ENCODE data around the gene SPTBN1. TPM values are rescaled to one million over a fixed set of nuclear protein-coding genes. Genes with fewer than 3 reads are reported as not detected.

The SPTBN1 gene
- total and polyA plus RNA-seq, 2 of the 13 experiments (the other 11 are each of a cell fraction or from before 2014, with no cell fraction given), result 123 to 299 TPM

DNA sequence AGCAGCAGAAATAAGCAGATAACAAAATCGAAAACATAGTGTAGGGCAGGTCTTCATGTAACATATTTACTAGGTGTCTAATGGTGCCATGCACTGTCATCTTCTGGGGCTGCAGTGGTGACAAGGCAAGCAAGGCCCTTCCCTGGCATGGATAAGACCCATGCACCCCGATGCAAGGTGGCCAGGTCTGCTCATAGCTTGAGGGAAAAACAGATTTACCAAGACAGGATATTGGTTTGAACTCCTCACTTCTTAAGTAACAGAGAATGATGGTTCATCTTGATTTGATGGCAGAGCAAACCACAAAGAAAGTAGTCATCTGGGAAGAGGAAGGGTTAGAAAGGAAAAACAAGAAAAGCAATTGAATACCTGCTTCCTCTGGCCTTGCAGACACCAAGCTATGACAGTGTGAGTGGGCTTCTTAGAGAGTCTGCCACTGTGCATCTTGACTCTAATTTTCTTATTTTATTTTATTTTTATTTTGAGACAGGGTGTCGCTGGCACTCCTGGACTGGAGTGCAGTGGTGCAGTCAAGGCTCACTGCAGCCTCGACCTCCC is 231.5 kb downstream of the SPTBN1 start:
- ATAC-seq, result no peak
- Histone ChIP-seq H3K27ac (ENCODE audit: extremely low read length, insufficient read depth, low read length) (no peak overlapping the region), H3K4me3 (replicated peaks in 1 of 3; ENCODE audit: insufficient read depth in 1 of 3, low read depth in 2 of 3, low read length in 3 of 3) (no peak overlapping the region), H3K36me3 (replicated peaks in 1 of 2; ENCODE audit: control insufficient read depth in 1 of 2, insufficient read depth in 2 of 2, low read length in 2 of 2) (no peaks in the 10 kb centered on the region), H2AFZ (ENCODE audit: low read length) (no peak overlapping the region), H3K9me3 (ENCODE audit: low read length) (no peaks in the 10 kb centered on the region), H3K4me1 (ENCODE audit: insufficient read depth, low read length) (peaks cover 22% of the 10 kb centered on the region), H3K79me2 (ENCODE audit: insufficient read depth, low read length) (no peaks in the 10 kb centered on the region), H3K27me3 (ENCODE audit: control insufficient read depth in 1 of 2, insufficient read depth in 2 of 2, low read length in 2 of 2) (no peaks in the 10 kb centered on the region), H4K20me1 (ENCODE audit: insufficient read depth, low read length) (no peaks in the 10 kb centered on the region), H3K4me2 (ENCODE audit: low read depth, low read length) (no peak overlapping the region), H3K9ac (ENCODE audit: insufficient read depth, low read depth, low read length) (no peak overlapping the region)
- WGBS (ENCODE audit: low lambda C conversion rate), result 74% methylated on average over 4 of the region's 4 CpGs
- BruUV-seq (replicated peaks), result no TSS peak
- no peak for TF ChIP-seq ZNF326 (CRISPR knock-in tag; IDR thresholded peaks at IDR 0.05; ENCODE audit: borderline replicate concordance)
- no peak for TF ChIP-seq YY1 (IDR thresholded peaks at IDR 0.05; ENCODE audit: insufficient read depth, insufficient replicate concordance, low read depth, low read length)
- TF ChIP-seq ZSCAN29 (CRISPR knock-in tag; conservative IDR thresholded peaks at IDR 0.05), result no peak
- TF ChIP-seq, protein P1, sequence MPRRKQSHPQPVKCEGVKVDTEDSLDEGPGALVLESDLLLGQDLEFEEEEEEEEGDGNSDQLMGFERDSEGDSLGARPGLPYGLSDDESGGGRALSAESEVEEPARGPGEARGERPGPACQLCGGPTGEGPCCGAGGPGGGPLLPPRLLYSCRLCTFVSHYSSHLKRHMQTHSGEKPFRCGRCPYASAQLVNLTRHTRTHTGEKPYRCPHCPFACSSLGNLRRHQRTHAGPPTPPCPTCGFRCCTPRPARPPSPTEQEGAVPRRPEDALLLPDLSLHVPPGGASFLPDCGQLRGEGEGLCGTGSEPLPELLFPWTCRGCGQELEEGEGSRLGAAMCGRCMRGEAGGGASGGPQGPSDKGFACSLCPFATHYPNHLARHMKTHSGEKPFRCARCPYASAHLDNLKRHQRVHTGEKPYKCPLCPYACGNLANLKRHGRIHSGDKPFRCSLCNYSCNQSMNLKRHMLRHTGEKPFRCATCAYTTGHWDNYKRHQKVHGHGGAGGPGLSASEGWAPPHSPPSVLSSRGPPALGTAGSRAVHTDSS (CRISPR knock-in tag; conservative IDR thresholded peaks at IDR 0.05), result no peak
- TF ChIP-seq FOXJ3 (CRISPR knock-in tag; IDR thresholded peaks at IDR 0.05; ENCODE audit: borderline replicate concordance), result no peak
- TF ChIP-seq ZFY (CRISPR knock-in tag; IDR thresholded peaks at IDR 0.05), result no peak
- TF ChIP-seq ZNF639 (CRISPR knock-in tag; conservative IDR thresholded peaks at IDR 0.05), result no peak
- TF ChIP-seq, protein P2, sequence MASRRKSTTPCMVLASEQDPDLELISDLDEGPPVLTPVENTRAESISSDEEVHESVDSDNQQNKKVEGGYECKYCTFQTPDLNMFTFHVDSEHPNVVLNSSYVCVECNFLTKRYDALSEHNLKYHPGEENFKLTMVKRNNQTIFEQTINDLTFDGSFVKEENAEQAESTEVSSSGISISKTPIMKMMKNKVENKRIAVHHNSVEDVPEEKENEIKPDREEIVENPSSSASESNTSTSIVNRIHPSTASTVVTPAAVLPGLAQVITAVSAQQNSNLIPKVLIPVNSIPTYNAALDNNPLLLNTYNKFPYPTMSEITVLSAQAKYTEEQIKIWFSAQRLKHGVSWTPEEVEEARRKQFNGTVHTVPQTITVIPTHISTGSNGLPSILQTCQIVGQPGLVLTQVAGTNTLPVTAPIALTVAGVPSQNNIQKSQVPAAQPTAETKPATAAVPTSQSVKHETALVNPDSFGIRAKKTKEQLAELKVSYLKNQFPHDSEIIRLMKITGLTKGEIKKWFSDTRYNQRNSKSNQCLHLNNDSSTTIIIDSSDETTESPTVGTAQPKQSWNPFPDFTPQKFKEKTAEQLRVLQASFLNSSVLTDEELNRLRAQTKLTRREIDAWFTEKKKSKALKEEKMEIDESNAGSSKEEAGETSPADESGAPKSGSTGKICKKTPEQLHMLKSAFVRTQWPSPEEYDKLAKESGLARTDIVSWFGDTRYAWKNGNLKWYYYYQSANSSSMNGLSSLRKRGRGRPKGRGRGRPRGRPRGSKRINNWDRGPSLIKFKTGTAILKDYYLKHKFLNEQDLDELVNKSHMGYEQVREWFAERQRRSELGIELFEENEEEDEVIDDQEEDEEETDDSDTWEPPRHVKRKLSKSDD (CRISPR knock-in tag; IDR thresholded peaks at IDR 0.05; ENCODE audit: low read depth), result no peak
- TF ChIP-seq, protein P3, sequence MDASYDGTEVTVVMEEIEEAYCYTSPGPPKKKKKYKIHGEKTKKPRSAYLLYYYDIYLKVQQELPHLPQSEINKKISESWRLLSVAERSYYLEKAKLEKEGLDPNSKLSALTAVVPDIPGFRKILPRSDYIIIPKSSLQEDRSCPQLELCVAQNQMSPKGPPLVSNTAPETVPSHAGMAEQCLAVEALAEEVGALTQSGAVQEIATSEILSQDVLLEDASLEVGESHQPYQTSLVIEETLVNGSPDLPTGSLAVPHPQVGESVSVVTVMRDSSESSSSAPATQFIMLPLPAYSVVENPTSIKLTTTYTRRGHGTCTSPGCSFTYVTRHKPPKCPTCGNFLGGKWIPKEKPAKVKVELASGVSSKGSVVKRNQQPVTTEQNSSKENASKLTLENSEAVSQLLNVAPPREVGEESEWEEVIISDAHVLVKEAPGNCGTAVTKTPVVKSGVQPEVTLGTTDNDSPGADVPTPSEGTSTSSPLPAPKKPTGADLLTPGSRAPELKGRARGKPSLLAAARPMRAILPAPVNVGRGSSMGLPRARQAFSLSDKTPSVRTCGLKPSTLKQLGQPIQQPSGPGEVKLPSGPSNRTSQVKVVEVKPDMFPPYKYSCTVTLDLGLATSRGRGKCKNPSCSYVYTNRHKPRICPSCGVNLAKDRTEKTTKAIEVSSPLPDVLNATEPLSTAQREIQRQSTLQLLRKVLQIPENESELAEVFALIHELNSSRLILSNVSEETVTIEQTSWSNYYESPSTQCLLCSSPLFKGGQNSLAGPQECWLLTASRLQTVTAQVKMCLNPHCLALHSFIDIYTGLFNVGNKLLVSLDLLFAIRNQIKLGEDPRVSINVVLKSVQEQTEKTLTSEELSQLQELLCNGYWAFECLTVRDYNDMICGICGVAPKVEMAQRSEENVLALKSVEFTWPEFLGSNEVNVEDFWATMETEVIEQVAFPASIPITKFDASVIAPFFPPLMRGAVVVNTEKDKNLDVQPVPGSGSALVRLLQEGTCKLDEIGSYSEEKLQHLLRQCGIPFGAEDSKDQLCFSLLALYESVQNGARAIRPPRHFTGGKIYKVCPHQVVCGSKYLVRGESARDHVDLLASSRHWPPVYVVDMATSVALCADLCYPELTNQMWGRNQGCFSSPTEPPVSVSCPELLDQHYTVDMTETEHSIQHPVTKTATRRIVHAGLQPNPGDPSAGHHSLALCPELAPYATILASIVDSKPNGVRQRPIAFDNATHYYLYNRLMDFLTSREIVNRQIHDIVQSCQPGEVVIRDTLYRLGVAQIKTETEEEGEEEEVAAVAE (CRISPR knock-in tag; IDR thresholded peaks at IDR 0.05; ENCODE audit: borderline replicate concordance), result no peak
- no peak for TF ChIP-seq ZMAT5 (CRISPR knock-in tag; IDR thresholded peaks at IDR 0.05; ENCODE audit: borderline replicate concordance, low read depth)
- TF ChIP-seq ZNF121 (CRISPR knock-in tag; IDR thresholded peaks at IDR 0.05), result no peak
- intact Hi-C loops (cut with micrococcal nuclease; ENCODE audit: unreplicated experiment) (no loop called here), in situ Hi-C loops (cut with HindIII; ENCODE audit: extremely low pct_ligation_motif_present, low pct_unique_long_range_greater_than_20kb) (no loop called here)
- ChIA-PET POLR2A (no interaction called here), CTCF (ENCODE audit: low intra/inter-chr PET ratio, low total read pairs) (no interaction called here)
- no peak for FAIRE-seq
- DNase-seq (ENCODE audit: low spot score), result no peak
